Osteoblast (primary cell): ENCODE data around the gene SEMA3F. TPM values are rescaled to one million over a fixed set of nuclear protein-coding genes. Genes with fewer than 3 reads are reported as not detected.

Source experiments
- DNase-seq: peaks from one replicate; pipeline ENCODE4 v3.0.0; 2011; ENCODE audit warnings: low spot score, mixed read lengths; ENCODE audit not compliant: insufficient read length; ENCODE audit errors: missing footprints
- H2AFZ ChIP-seq: 2 replicates; pipeline ENCODE4 v1.6.0; 2011; ENCODE audit warnings: mild to moderate bottlenecking, low read length
- H3K27ac ChIP-seq: 2 replicates; pipeline ENCODE4 v1.5.1; 2011; ENCODE audit warnings: mild to moderate bottlenecking, low read depth, low read length, moderate library complexity
- H3K27me3 ChIP-seq: 2 replicates; pipeline ENCODE4 v1.6.0; 2012; ENCODE audit warnings: mild to moderate bottlenecking, control low read depth, inconsistent platforms, low read length, moderate library complexity; ENCODE audit not compliant: insufficient read depth
- H3K36me3 ChIP-seq: 2 replicates; pipeline ENCODE4 v1.5.1; 2011; ENCODE audit warnings: mild to moderate bottlenecking, low read length, control low read depth, moderate library complexity; ENCODE audit not compliant: insufficient read depth
- H3K4me1 ChIP-seq: 2 replicates; pipeline ENCODE4 v1.5.1; 2011; ENCODE audit warnings: mild to moderate bottlenecking, low read length, control low read depth, moderate library complexity; ENCODE audit not compliant: insufficient read depth
- H3K4me2 ChIP-seq: 2 replicates; pipeline ENCODE4 v1.6.0; 2011; ENCODE audit warnings: mild to moderate bottlenecking, low read length; ENCODE audit not compliant: insufficient read depth
- H3K4me3 ChIP-seq: fragments of 200-600 bp; sonication (generic); 3 replicates; pipeline ENCODE4 v1.5.1; 2012; ENCODE audit warnings: mild to moderate bottlenecking, low read length, inconsistent platforms; ENCODE audit not compliant: insufficient read depth
- H3K79me2 ChIP-seq: 2 replicates; pipeline ENCODE4 v1.6.0; 2012; ENCODE audit warnings: mild to moderate bottlenecking, low read length, control low read depth, inconsistent platforms; ENCODE audit not compliant: insufficient read depth
- H3K9me3 ChIP-seq: 2 replicates; pipeline ENCODE4 v1.5.1; 2011; ENCODE audit warnings: low read depth, low read length, control low read depth
- H4K20me1 ChIP-seq: 2 replicates; pipeline ENCODE4 v1.6.0; 2012; ENCODE audit warnings: mild to moderate bottlenecking, low read length, control low read depth; ENCODE audit not compliant: insufficient read depth
- CTCF ChIP-seq: IDR thresholded peaks from 2 replicates; pipeline ENCODE4 v1.5.1; 2011; ENCODE audit warnings: mild to moderate bottlenecking, low read depth, low read length, moderate library complexity; ENCODE audit errors: extremely low read depth
- total RNA-seq: library from RNA; depleted of rRNA; stranded (reverse); fragments of >200 nt; gene quantifications from 2 replicates; pipeline ENCODE4 v1.2.3, GENCODE V29; 2012

The SEMA3F gene
- total RNA-seq, 1 donor: 5.1 TPM

DNA sequence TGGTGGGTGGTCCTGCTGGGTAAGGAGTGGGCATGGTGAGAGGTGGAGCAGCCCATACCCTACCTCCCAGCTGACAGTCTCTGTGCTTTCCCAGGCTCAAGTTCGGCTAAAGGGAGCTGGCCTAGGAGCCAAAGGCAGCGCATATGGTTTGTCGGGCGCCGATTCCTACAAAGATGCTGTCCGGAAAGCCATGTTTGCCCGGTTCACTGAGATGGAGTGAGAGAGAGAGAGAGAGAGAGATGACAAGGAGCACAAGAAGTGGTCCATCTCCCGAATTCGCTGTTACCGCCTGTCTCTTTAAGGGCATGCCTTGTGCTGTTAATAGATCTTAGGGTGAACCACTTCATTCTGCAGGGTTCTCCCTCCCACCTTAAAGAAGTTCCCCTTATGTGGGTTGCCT lies 36.9 kb upstream of the SEMA3F start:
- Histone ChIP-seq H3K27me3 (no peaks in the 10 kb centered on the region), H2AFZ (no peak overlapping the region), H3K79me2 (no peaks in the 10 kb centered on the region), H3K4me1 (no peaks in the 10 kb centered on the region), H3K9me3 (no peaks in the 10 kb centered on the region), H3K27ac (no peak overlapping the region), H3K36me3 (peaks cover 72% of the 10 kb centered on the region), H3K4me2 (no peak overlapping the region), H3K4me3 (no peak overlapping the region), H4K20me1 (peaks cover 45% of the 10 kb centered on the region)
- TF ChIP-seq CTCF: no peak
- peak; percentile 65 for DNase-seq

- H3K4me1 ChIP-seq: peaks cover 4% of the 10 kb centered on the region
- peaks cover 39% of the 10 kb centered on the region for H4K20me1 ChIP-seq
Measured at GRCh38 chr3:50119786-50120185, 35.3 kb upstream of the SEMA3F start.

DNA sequence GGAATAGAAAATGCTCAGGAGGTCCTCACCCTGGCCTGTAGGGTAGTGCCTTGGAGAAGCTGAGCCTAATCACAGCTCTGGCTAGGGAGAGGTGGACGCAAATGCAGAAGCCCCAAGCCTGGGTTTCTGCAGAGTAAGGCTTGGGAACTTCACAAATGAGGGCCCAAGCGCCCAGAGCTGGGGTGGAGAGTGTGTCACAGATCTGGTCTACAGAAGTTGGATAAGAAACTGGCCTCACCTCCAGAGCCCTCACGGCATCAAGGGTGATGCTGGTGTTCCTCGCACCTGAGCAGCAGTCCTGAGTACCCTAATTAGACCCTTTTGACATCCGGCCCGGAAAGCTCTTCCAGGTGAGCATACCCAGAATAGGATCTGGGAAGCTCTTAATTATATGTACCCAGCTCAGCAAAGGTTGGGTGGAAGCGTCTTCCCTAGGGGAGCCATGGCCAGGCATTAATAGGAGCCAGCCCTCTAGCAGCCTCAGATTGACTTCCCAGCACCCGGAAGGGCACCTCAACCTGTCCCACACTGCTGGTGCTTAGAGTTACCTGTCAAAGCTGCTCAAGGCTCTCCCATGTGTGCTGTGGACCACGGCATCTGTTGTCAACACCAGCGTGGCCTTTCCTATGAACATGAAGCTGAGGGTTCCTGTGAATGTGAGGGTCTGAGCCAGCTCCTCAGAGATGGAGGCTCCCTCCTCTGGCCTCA lies 34.6 kb upstream of the SEMA3F start:
- DNase-seq: peak; percentile 73
- Histone ChIP-seq H3K9me3 (no peaks in the 10 kb centered on the region), H3K4me2 (no peak overlapping the region), H3K79me2 (no peaks in the 10 kb centered on the region), H4K20me1 (peaks cover 39% of the 10 kb centered on the region), H2AFZ (no peak overlapping the region), H3K4me1 (peaks cover 5% of the 10 kb centered on the region), H3K4me3 (no peak overlapping the region), H3K27me3 (no peaks in the 10 kb centered on the region), H3K27ac (no peak overlapping the region), H3K36me3 (peaks cover 49% of the 10 kb centered on the region)
- no peak for TF ChIP-seq CTCF

More at GRCh38 chr3:50119786-50120185, 35.3 kb upstream of the SEMA3F start:
- no peak overlapping the region for H3K4me3 ChIP-seq
- no peak overlapping the region for H2AFZ ChIP-seq
- H3K36me3 ChIP-seq: peaks cover 57% of the 10 kb centered on the region
- no peak for DNase-seq
- H3K4me2 ChIP-seq: no peak overlapping the region
- no peak for TF ChIP-seq CTCF
- H3K27ac ChIP-seq: no peak overlapping the region
- H3K9me3 ChIP-seq: no peaks in the 10 kb centered on the region
- no peaks in the 10 kb centered on the region for H3K79me2 ChIP-seq
- H3K27me3 ChIP-seq: no peaks in the 10 kb centered on the region

DNA sequence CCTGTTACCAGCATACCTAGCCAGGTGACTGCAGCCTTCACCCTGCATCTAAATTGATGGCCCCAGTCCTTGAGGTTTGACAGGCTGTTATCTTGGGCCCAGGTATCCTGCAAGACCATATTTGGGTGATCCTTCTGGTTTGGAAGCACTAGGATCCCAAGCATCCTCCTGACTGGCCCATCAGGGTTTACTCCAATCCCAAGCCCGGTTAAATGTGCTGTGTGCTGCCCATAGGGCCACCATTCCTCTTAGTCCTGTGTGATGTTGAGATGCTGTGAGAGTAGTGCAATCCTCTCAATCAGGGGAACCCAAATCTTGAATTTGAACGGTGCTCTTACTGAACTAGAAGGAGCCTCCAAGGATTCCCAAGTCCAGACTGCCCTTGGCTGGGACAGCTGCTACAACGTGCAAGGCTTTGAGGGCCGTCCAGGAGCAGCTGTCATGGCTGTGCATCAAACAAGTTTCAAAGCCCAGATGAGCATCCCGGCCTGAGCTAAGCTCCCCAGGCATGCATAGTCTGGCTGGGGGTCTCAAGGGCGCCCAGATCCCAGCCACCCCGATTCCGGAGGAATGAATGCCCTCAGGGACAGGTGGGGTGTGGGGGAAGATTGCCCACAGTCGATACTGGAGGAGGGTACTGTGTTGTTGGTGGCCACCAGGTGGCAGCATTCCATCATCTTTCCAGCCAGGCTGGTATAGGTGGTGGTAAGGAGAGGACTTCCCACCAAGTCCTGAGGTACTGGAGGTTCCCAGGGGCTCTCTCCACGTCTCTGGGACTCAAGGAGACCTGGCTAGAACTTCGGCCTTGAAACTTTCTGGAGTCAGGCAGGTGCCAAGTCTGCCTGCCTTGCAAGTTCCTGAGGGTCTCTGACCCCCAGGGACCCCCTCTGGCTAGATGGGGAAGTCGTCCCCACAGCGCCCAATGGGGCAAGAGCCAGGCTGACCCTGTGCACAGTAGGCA lies 33.8 kb upstream of the SEMA3F start:
- Histone ChIP-seq H3K4me3 (no peak overlapping the region), H3K4me2 (no peak overlapping the region), H3K9me3 (no peaks in the 10 kb centered on the region), H3K27me3 (no peaks in the 10 kb centered on the region), H3K27ac (no peak overlapping the region), H4K20me1 (peaks cover 35% of the 10 kb centered on the region), H3K4me1 (peaks cover 5% of the 10 kb centered on the region), H3K36me3 (peaks cover 41% of the 10 kb centered on the region), H2AFZ (no peak overlapping the region), H3K79me2 (no peaks in the 10 kb centered on the region)
- TF ChIP-seq CTCF: peak; percentile 79
- peak; percentile 98 for DNase-seq
